ENCODE results near the gene WDR73. TPM values are rescaled to one million over a fixed set of nuclear protein-coding genes. Genes with fewer than 3 reads are reported as not detected.

Gene WDR73
- total RNA-seq, 1 experiment from 2014 or later = 35.6 TPM

- peaks cover 19 to 37% of the 10 kb centered on the region in 2 experiments for H3K36me3 ChIP-seq (ENCODE audit: control insufficient read depth in 1 of 2, insufficient read depth in 2 of 2, low read length in 2 of 2)
- H4K20me1 ChIP-seq (ENCODE audit: insufficient read depth) = 0 out of 2 replicates have a peak, but pooled peaks cover 4% of the 10 kb centered on the region
- RAD21 ChIA-PET (ENCODE audit: low non-redundant PET in 1 of 2, low total read pairs in 2 of 2, uncharacterized antibody in 2 of 2, unreplicated experiment in 2 of 2) = no interaction called here
- ATAC-seq (no peak), DNase-seq (ENCODE audit: low read depth, low spot score) (no peak)
- intact Hi-C loops (cut with micrococcal nuclease) = no loop called here
- POLR2A ChIA-PET = no interaction called here
- 0 out of 2 replicates have a peak, but pooled peaks cover 3% of the 10 kb centered on the region for H3K79me2 ChIP-seq (ENCODE audit: insufficient read depth, low read length)
- H2AFZ ChIP-seq (ENCODE audit: low read depth, low read length, poor library complexity, severe bottlenecking) = no peak overlapping the region
- H3K4me1 ChIP-seq (ENCODE audit: control insufficient read depth in 1 of 2, insufficient read depth in 2 of 2, low read length in 2 of 2) = no peaks in the 10 kb centered on the region; a peak in 1 of 4 replicates
- H3K27ac ChIP-seq (ENCODE audit: low read depth, low read length) = no peak overlapping the region
- H3K4me3 ChIP-seq (replicated peaks in 1 of 2; ENCODE audit: low read depth in 1 of 2, low read length in 2 of 2) = no peak overlapping the region
- no peak overlapping the region for H3K9ac ChIP-seq (ENCODE audit: low read length)
- H3K27me3 ChIP-seq (ENCODE audit: insufficient read depth, low read length) = no peaks in the 10 kb centered on the region
- CTCF ChIA-PET = no interaction called here
- H3K9me2 ChIP-seq (ENCODE audit: insufficient read depth) = no peaks in the 10 kb centered on the region
- H3K9me3 ChIP-seq (ENCODE audit: control insufficient read depth in 1 of 2, insufficient read depth in 1 of 2, low read depth in 1 of 2, low read length in 2 of 2) = no peaks in the 10 kb centered on the region
- TF ChIP-seq EZH2phosphoT487 (IDR thresholded peaks at IDR 0.05; ENCODE audit: borderline replicate concordance) (no peak), CBX3 (IDR thresholded peaks at IDR 0.05; ENCODE audit: low read depth) (no peak), YY1 (IDR thresholded peaks at IDR 0.05; ENCODE audit: extremely low read depth, insufficient replicate concordance, low read depth, low read length) (no peak), JUND (IDR thresholded peaks at IDR 0.05) (no peak), ATF3 (IDR thresholded peaks at IDR 0.05) (no peak), POLR2A (IDR thresholded peaks at IDR 0.05; ENCODE audit: borderline replicate concordance, extremely low read depth, insufficient read depth, insufficient read length) (no peak), MAX (IDR thresholded peaks at IDR 0.05) (no peak), SP1 (IDR thresholded peaks at IDR 0.05; ENCODE audit: low read depth) (no peak), EZH2 (IDR thresholded peaks at IDR 0.05) (no peak), RAD21 (IDR thresholded peaks at IDR 0.05; ENCODE audit: low read depth) (no peak), ZBTB33 (IDR thresholded peaks at IDR 0.05; ENCODE audit: extremely low read depth, insufficient replicate concordance, low read length) (no peak), SRF (IDR thresholded peaks at IDR 0.05; ENCODE audit: low read depth) (no peak), CTCF (IDR thresholded peaks at IDR 0.05 in 2 of 3, conservative IDR thresholded peaks at IDR 0.05 in 1 of 3; ENCODE audit: borderline replicate concordance in 1 of 3, insufficient read depth in 1 of 3, low read depth in 2 of 3, low read length in 2 of 3) (no peak), FOSL1 (IDR thresholded peaks at IDR 0.05; ENCODE audit: low read depth) (no peak), ELF1 (IDR thresholded peaks at IDR 0.05; ENCODE audit: borderline replicate concordance, low read depth) (no peak), ZNF274 (IDR thresholded peaks at IDR 0.05; ENCODE audit: low read depth, low read length) (no peak), REST (IDR thresholded peaks at IDR 0.05; ENCODE audit: low read depth) (no peak), TCF7L2 (IDR thresholded peaks at IDR 0.05; ENCODE audit: borderline replicate concordance, extremely low read depth, insufficient read depth, insufficient read length) (no peak), CEBPB (IDR thresholded peaks at IDR 0.05; ENCODE audit: low read depth) (no peak), POLR2AphosphoS5 (IDR thresholded peaks at IDR 0.05; ENCODE audit: low read depth, low read length) (no peak)
- no peak overlapping the region for H3K4me2 ChIP-seq (ENCODE audit: low read length)
- no TSS peak for BruUV-seq (replicated peaks)
These were observed 17.1 kb upstream of the WDR73 start for GRCh38 chr15:84671211-84671610.
